ENCODE data around the gene TMEM61.

Gene TMEM61

GRCh38 chr1:54952950-54953718 is 27.3 kb upstream of the TMEM61 start:
- TF ChIP-seq, protein P1, sequence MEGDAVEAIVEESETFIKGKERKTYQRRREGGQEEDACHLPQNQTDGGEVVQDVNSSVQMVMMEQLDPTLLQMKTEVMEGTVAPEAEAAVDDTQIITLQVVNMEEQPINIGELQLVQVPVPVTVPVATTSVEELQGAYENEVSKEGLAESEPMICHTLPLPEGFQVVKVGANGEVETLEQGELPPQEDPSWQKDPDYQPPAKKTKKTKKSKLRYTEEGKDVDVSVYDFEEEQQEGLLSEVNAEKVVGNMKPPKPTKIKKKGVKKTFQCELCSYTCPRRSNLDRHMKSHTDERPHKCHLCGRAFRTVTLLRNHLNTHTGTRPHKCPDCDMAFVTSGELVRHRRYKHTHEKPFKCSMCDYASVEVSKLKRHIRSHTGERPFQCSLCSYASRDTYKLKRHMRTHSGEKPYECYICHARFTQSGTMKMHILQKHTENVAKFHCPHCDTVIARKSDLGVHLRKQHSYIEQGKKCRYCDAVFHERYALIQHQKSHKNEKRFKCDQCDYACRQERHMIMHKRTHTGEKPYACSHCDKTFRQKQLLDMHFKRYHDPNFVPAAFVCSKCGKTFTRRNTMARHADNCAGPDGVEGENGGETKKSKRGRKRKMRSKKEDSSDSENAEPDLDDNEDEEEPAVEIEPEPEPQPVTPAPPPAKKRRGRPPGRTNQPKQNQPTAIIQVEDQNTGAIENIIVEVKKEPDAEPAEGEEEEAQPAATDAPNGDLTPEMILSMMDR (IDR thresholded peaks at IDR 0.05) = no peak

DNA sequence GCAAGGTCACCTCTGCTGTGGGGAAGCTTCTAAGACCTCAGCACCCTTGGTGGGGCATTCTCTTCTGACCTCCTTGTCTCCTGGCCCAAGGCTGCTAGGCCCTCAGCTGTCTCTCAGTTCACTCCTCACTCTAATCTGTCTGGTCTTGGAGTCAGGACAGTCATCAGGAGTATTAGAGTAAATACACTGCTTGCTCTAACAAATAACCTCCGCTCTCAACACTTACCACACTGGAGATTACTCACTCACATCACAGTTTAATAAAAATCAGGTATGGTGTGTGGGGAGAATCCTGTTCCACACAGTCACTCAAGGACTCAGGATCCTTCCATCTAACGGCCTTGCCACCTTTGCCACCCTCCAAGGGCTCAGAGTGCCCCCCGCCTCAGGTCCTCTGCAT is 26.6 kb upstream of the TMEM61 start:
- TF ChIP-seq, protein P1 (IDR thresholded peaks at IDR 0.05) = no peak

DNA sequence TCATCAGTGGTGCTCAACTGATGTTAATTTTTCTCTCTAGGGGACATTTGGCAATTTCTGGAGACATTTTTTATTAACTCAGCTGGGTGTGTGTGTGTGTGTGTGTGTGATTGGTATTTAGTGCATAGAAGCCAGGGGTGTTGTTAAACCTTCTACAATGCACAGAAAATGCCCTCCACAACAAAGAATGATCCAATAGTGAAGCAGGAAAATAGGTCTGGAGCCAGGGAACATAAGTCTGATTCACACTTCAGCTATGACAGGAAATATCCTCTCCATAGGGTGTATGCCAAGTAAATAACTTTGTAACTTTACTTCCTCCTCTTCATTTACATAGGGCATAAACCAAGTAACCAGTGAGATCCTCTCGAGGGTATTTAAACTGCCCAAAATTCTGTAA is 25.1 kb upstream of the TMEM61 start:
- TF ChIP-seq, protein P1 (IDR thresholded peaks at IDR 0.05) = no peak

- TF ChIP-seq, protein P1 (IDR thresholded peaks at IDR 0.05) = no peak
Measured at GRCh38 chr1:54956726-54957125, 23.7 kb upstream of the TMEM61 start.

DNA sequence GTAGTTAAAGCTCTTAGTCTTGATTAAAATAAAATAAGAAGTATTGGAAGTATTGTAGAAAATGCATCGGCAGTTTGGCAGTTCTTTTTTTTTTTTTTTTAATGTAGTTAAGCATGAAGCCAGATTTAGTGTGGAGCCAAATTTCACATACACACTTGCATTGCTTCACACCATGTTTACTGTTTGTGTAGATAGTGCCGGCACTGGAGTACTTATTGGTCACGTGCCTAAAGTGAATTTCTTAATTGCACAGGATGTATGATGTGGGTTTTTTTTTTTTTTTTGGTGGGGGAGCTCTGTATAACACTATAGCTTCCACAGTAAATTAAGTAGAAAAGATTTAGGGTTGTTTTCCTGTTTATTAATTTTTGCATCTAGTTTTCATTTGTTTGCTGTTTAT is 21.2 kb upstream of the TMEM61 start:
- TF ChIP-seq, protein P1 (IDR thresholded peaks at IDR 0.05) = no peak

DNA sequence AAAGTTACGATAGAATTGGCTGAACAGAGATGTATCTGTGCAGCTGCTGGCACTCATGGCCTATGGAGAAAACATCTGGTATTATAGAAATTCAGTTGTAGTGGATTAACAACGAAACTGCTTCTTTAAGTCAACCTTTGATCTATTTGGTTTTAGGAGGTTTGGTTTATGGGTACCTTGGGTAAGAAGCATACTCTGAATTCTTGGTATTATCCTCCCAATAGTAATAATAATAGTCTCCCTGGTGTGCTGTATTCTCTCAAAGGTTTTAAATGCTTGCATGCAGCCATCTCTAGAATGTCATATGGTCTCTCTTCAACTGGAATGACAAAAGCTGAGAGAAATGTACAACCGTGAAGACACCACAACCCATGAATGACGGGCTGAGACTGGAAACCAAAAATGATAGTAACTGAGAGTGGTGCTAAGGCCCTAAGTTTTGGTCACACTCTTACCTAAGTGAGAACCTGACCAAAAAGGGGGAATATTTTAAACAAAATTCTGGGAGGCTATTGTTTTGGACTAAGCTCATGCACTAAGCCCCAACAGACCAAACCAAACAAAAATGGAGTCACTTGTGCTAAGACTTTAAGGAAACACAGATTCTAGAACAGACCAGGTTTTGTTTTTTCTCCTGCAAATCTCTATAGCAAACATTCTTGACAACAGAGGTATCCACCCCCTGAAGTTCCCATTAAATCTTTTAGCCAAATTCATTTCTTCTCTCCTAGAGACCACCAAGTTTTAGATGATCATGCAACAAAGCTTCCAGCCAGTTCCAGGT is 17.6 kb upstream of the TMEM61 start:
- TF ChIP-seq, protein P1 (IDR thresholded peaks at IDR 0.05) = no peak

DNA sequence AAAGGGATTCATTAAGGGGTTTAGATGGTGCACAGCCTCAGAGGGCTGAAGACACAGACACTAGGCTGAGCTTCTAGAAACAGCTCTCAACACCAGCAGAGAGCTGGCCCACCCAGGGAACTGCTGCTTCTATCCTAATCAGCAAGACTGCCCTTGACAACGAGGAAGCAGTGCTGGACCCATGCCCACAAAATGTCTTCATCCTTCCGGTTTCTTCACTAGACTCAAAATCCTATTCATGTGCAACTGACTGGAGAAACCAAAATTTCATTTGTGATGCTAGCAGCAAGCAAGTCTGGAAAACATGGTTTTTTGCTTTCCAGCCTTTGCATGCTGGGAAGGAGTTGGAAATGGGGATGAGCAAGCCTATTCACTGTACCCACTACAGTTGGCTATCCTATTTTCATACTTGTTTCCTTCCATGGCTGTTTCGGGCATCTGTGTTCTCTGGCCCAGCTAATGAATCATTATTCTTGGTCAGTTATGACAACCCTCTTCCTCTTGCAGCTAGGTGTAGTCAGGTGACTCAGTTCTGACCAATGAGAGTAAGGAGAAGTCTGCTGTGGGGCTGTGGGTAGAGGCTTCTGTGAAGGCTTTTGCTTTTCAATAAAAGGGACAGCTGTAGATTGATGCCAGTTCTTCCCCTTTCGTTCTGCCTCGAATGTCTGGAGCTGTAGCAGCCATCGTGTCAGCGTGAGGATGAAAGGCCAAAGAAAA is 14.6 kb upstream of the TMEM61 start:
- TF ChIP-seq, protein P1 (IDR thresholded peaks at IDR 0.05) = no peak

Measured in LNCAP (cell line).